Measurements from ENCODE around the gene CD6.
A peak's percentile ranks its signal among the peaks of the same experiment; 100 is the strongest.

CD6 gene

GRCh38 chr11:60935676-60936442 lies 35.6 kb upstream of the CD6 start:
- no peak for DNase-seq

GRCh38 chr11:60936467-60937143 lies 34.9 kb upstream of the CD6 start:
- DNase-seq, result no peak

- no peak for DNase-seq
These were observed 34.3 kb upstream of the CD6 start for GRCh38 chr11:60937144-60937527.

- no peak for DNase-seq
These were observed 33.7 kb upstream of the CD6 start for GRCh38 chr11:60937811-60938210.

- peak; percentile 23 for DNase-seq
These were observed 33.0 kb upstream of the CD6 start for GRCh38 chr11:60938500-60938899.

GRCh38 chr11:60939301-60939700 lies 32.2 kb upstream of the CD6 start:
- DNase-seq, result no peak

- peak; percentile 32 for DNase-seq
These were observed 31.6 kb upstream of the CD6 start for GRCh38 chr11:60939855-60940254.

GRCh38 chr11:60941371-60942119 lies 29.9 kb upstream of the CD6 start:
- DNase-seq, result peak; percentile 43

GRCh38 chr11:60942219-60942618 lies 29.3 kb upstream of the CD6 start:
- DNase-seq, result peak; percentile 88

GRCh38 chr11:60942970-60943565 lies 28.4 kb upstream of the CD6 start:
- peak; percentile 93 for DNase-seq

- no peak for DNase-seq
These were observed 26.8 kb upstream of the CD6 start for GRCh38 chr11:60944490-60945294.

- no peak for DNase-seq
These were observed 26.2 kb upstream of the CD6 start for GRCh38 chr11:60945295-60945667.

GRCh38 chr11:60946601-60947264 lies 24.7 kb upstream of the CD6 start:
- peak; percentile 94 for DNase-seq

GRCh38 chr11:60947700-60948099 lies 23.8 kb upstream of the CD6 start:
- DNase-seq, result peak; percentile 62

GRCh38 chr11:60948250-60948649 lies 23.2 kb upstream of the CD6 start:
- DNase-seq, result peak; percentile 93

- no peak for DNase-seq
These were observed 21.5 kb upstream of the CD6 start for GRCh38 chr11:60950024-60950423.

- no peak for DNase-seq
These were observed 20.4 kb upstream of the CD6 start for GRCh38 chr11:60950933-60951605.

GRCh38 chr11:60951606-60951903 lies 19.9 kb upstream of the CD6 start:
- no peak for DNase-seq

- DNase-seq, result no peak
These were observed 19.4 kb upstream of the CD6 start, which contains the start of gene SLC15A3 for GRCh38 chr11:60951904-60952741. SLC15A3 (minus strand) TSS chr11:60952176; CDS start chr11:60951551, 625 bp downstream.

GRCh38 chr11:60952742-60953170 lies 18.7 kb upstream of the CD6 start:
- DNase-seq, result no peak

Data from NCI-H2171 treated with DMSO at 0.1 percent for 48 hours (cell line).